Liver (tissue), 3 donors: ENCODE data around the gene ANTXR2.

ENCODE experiments used
- CTCF ChIP-seq: fragments of 150-350 bp; IDR thresholded peaks from 2 replicates; pipeline ENCODE4 v1.5.1; 2017; ENCODE audit warnings: improper control_type of control experiment, low read depth, low read length; ENCODE audit not compliant: missing input control
- HNF4A ChIP-seq, 2 donors: conservative IDR thresholded peaks; 2 replicates each; pipeline ENCODE4 v1.6.1; 2016; ENCODE audit warnings: antibody characterized with exemption in 2 of 2, mild to moderate bottlenecking in 2 of 2
- MAX ChIP-seq: IDR thresholded peaks from 2 replicates; pipeline ENCODE4 v1.6.1; 2016; ENCODE audit warnings: antibody characterized with exemption
- donor health status: healthy.
- donor health status: healthy.

DNA sequence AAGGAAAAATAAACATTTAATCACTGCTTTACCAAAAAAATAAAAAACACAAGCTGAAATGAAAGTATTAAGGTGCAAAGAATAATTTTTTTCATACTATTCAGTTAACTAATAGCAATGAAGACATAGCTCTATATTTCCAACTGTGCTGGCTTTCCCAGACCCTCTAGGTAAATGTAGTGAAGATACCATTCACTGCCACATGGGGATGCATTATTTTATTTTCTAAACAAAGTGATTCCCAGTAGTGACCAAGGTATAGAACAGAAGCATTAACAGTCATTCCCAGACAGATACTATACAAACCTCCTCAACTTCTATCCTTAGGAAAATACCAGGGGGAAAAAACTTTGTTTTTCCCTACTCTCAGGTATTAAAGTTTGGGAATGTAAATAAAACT, 39.4 kb downstream of the ANTXR2 start:
- TF ChIP-seq CTCF, result no peak
- no peak for TF ChIP-seq MAX
- no peak for TF ChIP-seq HNF4A (conservative IDR thresholded peaks at IDR 0.05)
